ENCODE results near the gene BAHCC1. TPM values are rescaled to one million over a fixed set of nuclear protein-coding genes. Genes with fewer than 3 reads are reported as not detected.
A peak's percentile ranks its signal among the peaks of the same experiment; 100 is the strongest.

The BAHCC1 gene
- total and polyA plus RNA-seq, 2 donors from 2014 or later, result 2.6 to 20.5 TPM

- Histone ChIP-seq H3K9ac (ENCODE audit: low read length in 3 of 3) (no peak overlapping the region), H3K36me3 (ENCODE audit: control insufficient read depth in 2 of 3, insufficient read depth in 3 of 3, low read length in 3 of 3) (no peaks in the 10 kb centered on the region), H3K4me3 (ENCODE audit: low read length in 3 of 3) (no peak overlapping the region), H3K27me3 (ENCODE audit: control insufficient read depth, insufficient read depth, low read length) (no peaks in the 10 kb centered on the region), H3K4me1 (ENCODE audit: control insufficient read depth in 2 of 3, insufficient read depth in 2 of 3, low read depth in 1 of 3, low read length in 3 of 3) (peaks cover 0 to 7% (median 0%) of the 10 kb centered on the region in 3 donors), H3K27ac (ENCODE audit: low read depth in 2 of 2, low read length in 2 of 2) (no peak overlapping the region), H3K9me3 (ENCODE audit: control insufficient read depth in 2 of 3, insufficient read depth in 1 of 3, low read length in 3 of 3) (no peaks in the 10 kb centered on the region)
- DNase-seq (no peak), FAIRE-seq (no peak)
- TF ChIP-seq CTCF (IDR thresholded peaks at IDR 0.05; ENCODE audit: borderline replicate concordance, extremely low read depth, insufficient read depth), result no peak
- intact Hi-C loops (cut with DNase I), result no loop called here
These were observed 15.6 kb downstream of the BAHCC1 start for GRCh38 chr17:81410852-81411251.

GRCh38 chr17:81411305-81411704 is 16.0 kb downstream of the BAHCC1 start:
- no peak for FAIRE-seq
- peaks cover 0 to 4% (median 0%) of the 10 kb centered on the region in 3 donors for H3K4me1 ChIP-seq (ENCODE audit: control insufficient read depth in 2 of 3, insufficient read depth in 2 of 3, low read depth in 1 of 3, low read length in 3 of 3)
- no peak for TF ChIP-seq CTCF (IDR thresholded peaks at IDR 0.05; ENCODE audit: borderline replicate concordance, extremely low read depth, insufficient read depth)

GRCh38 chr17:81412490-81413093 is 17.3 kb downstream of the BAHCC1 start:
- no peak for FAIRE-seq
- no peak for TF ChIP-seq CTCF (IDR thresholded peaks at IDR 0.05; ENCODE audit: borderline replicate concordance, extremely low read depth, insufficient read depth)
- intact Hi-C loops (cut with DNase I), result no loop called here
- Histone ChIP-seq H3K4me1 (ENCODE audit: control insufficient read depth in 2 of 3, insufficient read depth in 2 of 3, low read depth in 1 of 3, low read length in 3 of 3) (peaks cover 0 to 4% (median 0%) of the 10 kb centered on the region in 3 donors), H3K36me3 (ENCODE audit: control insufficient read depth in 2 of 3, insufficient read depth in 3 of 3, low read length in 3 of 3) (no peaks in the 10 kb centered on the region), H3K9ac (ENCODE audit: low read length in 3 of 3) (no peak overlapping the region), H3K4me3 (ENCODE audit: low read length in 3 of 3) (no peak overlapping the region), H3K27ac (ENCODE audit: low read depth in 2 of 2, low read length in 2 of 2) (no peak overlapping the region), H3K9me3 (ENCODE audit: control insufficient read depth in 2 of 3, insufficient read depth in 1 of 3, low read length in 3 of 3) (no peaks in the 10 kb centered on the region), H3K27me3 (ENCODE audit: control insufficient read depth, insufficient read depth, low read length) (no peaks in the 10 kb centered on the region)
- DNase-seq, result peak in 4 of 5 donors; percentile 81 to 88 (median 84)

More at GRCh38 chr17:81411305-81411704, 16.0 kb downstream of the BAHCC1 start:
- no peak overlapping the region for H3K27ac ChIP-seq (ENCODE audit: low read depth in 2 of 2, low read length in 2 of 2)
- no peaks in the 10 kb centered on the region for H3K27me3 ChIP-seq (ENCODE audit: control insufficient read depth, insufficient read depth, low read length)
- no peak overlapping the region for H3K9ac ChIP-seq (ENCODE audit: low read length in 3 of 3)
- no peak for DNase-seq
- no peaks in the 10 kb centered on the region for H3K9me3 ChIP-seq (ENCODE audit: control insufficient read depth in 2 of 3, insufficient read depth in 1 of 3, low read length in 3 of 3)
- intact Hi-C loops (cut with DNase I), result no loop called here
- H3K36me3 ChIP-seq (ENCODE audit: control insufficient read depth in 2 of 3, insufficient read depth in 3 of 3, low read length in 3 of 3), result no peaks in the 10 kb centered on the region
- H3K4me3 ChIP-seq (ENCODE audit: low read length in 3 of 3), result no peak overlapping the region
